Activated CD8-positive, alpha-beta T cell treated with anti-CD3 and anti-CD28 coated beads, Interleukin-2, amount 10 ng/mL, durations not matched to agents 7 days and 5 days (primary cell): Measurements from ENCODE around the gene VSTM1. TPM values are rescaled to one million over a fixed set of nuclear protein-coding genes. Genes with fewer than 3 reads are reported as not detected.

ENCODE experiments used
- ATAC-seq: fragments of 150-1000 bp; cut with Tn5 transposase; one replicate; pipeline ENCODE4 v1.10.0; 2021; ENCODE audit warnings: moderate library complexity
- CTCF ChIA-PET: fragments of 350-600 bp; sonication (Branson Sonifier 250); formaldehyde crosslinking; loops from one replicate; lab custom pipeline; 2021; ENCODE audit warnings: antibody characterized with exemption; lab: Charles Lee
- POLR2A ChIA-PET: fragments of 350-600 bp; sonication (Branson Sonifier 250); formaldehyde crosslinking; loops from one replicate; lab custom pipeline; 2021; ENCODE audit warnings: antibody characterized with exemption; lab: Charles Lee
- DNase-seq: peaks from one replicate; pipeline ENCODE4 v3.0.0-alpha.2; 2020
- H3K27ac Mint-ChIP-seq: one replicate; pipeline ENCODE4 v1.8.0; 2021; ENCODE audit warnings: mild to moderate bottlenecking, mixed read lengths
- H3K27me3 Mint-ChIP-seq: one replicate; pipeline ENCODE4 v1.8.0; 2021; ENCODE audit warnings: low read depth, mixed read lengths
- H3K36me3 Mint-ChIP-seq: one replicate; pipeline ENCODE4 v1.8.0; 2021; ENCODE audit warnings: low read depth, mixed read lengths
- H3K4me1 Mint-ChIP-seq: one replicate; pipeline ENCODE4 v1.8.0; 2021; ENCODE audit warnings: low read depth, mixed read lengths
- H3K4me3 Mint-ChIP-seq: one replicate; pipeline ENCODE4 v1.8.0; 2021; ENCODE audit warnings: mild to moderate bottlenecking, mixed read lengths
- H3K9me3 Mint-ChIP-seq: one replicate; pipeline ENCODE4 v1.8.0; 2022; ENCODE audit warnings: mixed read lengths; ENCODE audit not compliant: insufficient read depth
- total RNA-seq, 2 experiments: library from RNA; stranded (reverse); gene quantifications; one replicate each; pipeline ENCODE4 v1.2.3, GENCODE V29; 2021

The VSTM1 gene
- total RNA-seq, 2 experiments from 2014 or later = not detected

DNA sequence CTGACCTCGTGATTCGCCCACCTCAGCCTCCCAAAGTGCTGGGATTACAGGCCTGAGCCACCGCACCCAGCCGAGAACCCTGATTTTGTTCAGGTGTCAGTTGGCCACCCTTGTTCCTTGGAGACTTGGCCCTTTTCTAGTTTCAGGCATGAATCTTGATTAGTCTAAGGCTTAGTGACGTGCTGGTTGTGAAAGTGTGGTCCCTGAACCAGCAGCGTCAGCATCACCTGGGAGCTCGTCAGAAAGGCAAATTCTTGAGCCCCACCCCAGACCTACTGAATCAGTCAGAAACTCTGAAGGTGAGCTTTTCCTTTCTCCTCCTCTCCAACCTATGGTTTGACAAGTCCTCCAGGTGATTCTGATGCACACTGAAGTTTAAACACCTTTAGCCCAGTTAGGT, 37.0 kb downstream of the VSTM1 start:
- H3K36me3 Mint-ChIP-seq = no peaks in the 10 kb centered on the region
- CTCF ChIA-PET = no interaction called here
- peaks cover 7% of the 10 kb centered on the region for H3K4me1 Mint-ChIP-seq
- peaks cover 14% of the 10 kb centered on the region for H3K27me3 Mint-ChIP-seq
- DNase-seq (no peak), ATAC-seq (no peak)
- H3K27ac Mint-ChIP-seq = no peak overlapping the region
- POLR2A ChIA-PET = no interaction called here
- H3K9me3 Mint-ChIP-seq = no peaks in the 10 kb centered on the region
- no peak overlapping the region for H3K4me3 Mint-ChIP-seq

DNA sequence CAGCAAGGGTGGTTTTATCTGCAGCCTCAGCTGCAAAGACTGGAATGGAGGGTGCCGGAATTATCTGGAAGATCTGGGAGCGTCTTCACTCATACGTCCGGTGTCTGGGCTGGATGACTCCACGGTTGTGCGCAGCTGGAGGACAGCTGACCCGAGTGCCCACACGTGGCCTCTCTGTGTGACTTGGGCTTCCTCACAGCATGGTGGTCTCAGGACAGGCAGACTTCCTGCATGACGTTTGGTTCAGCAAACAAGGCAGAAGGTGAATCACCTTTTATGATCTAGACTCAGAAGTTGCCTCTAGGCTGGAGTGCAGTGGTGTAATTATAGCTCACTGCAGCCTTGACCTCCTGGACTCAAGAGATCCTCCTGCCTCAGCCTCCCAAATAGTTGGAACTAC, 39.0 kb downstream of the VSTM1 start:
- DNase-seq (no peak), ATAC-seq (no peak)
- POLR2A ChIA-PET = no interaction called here
- H3K36me3 Mint-ChIP-seq = no peaks in the 10 kb centered on the region
- H3K4me1 Mint-ChIP-seq = peaks cover 13% of the 10 kb centered on the region
- CTCF ChIA-PET = interaction anchor here (0.9 to 3.5 kb wide), 11 partner anchors 16 to 241 kb away, joined by 3 to 29 read pairs (median 4); no protein-coding TSS in a partner anchor
- H3K9me3 Mint-ChIP-seq = no peaks in the 10 kb centered on the region
- H3K4me3 Mint-ChIP-seq = no peak overlapping the region
- peaks cover 14% of the 10 kb centered on the region for H3K27me3 Mint-ChIP-seq
- no peak overlapping the region for H3K27ac Mint-ChIP-seq

DNA sequence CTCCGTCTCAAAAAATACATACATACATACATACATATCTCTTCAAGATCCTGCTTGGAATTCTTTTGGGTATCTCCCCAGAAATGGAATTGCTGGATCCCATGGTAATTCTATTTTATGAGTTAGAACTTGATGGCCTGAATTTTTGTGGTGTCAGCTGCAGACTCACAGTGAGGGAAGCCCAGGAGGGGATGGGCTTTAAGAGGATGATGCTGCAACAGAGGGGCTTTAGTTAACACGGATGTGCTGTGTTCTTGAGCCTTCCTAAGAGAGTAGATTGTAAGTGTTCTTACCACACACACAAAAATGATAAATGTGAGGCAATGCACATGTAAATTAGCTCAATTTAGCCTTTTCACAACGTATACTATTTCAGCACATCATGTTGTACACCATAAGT, 40.5 kb downstream of the VSTM1 start:
- ChIA-PET POLR2A (interaction anchor here (1.3 kb wide), 1 partner anchor 180 kb away, joined by 3 read pairs; no protein-coding TSS in a partner anchor), CTCF (interaction anchor here (1.1 to 3.5 kb wide), 15 partner anchors 10 to 251 kb away, joined by 3 to 29 read pairs (median 4); partner anchors contain the start of gene MBOAT7)
- ATAC-seq = no peak
- Mint-ChIP-seq H3K4me3 (no peak overlapping the region), H3K4me1 (peaks cover 13% of the 10 kb centered on the region), H3K9me3 (no peaks in the 10 kb centered on the region), H3K27ac (no peak overlapping the region), H3K27me3 (peaks cover 10% of the 10 kb centered on the region), H3K36me3 (no peaks in the 10 kb centered on the region)
- DNase-seq = no peak

DNA sequence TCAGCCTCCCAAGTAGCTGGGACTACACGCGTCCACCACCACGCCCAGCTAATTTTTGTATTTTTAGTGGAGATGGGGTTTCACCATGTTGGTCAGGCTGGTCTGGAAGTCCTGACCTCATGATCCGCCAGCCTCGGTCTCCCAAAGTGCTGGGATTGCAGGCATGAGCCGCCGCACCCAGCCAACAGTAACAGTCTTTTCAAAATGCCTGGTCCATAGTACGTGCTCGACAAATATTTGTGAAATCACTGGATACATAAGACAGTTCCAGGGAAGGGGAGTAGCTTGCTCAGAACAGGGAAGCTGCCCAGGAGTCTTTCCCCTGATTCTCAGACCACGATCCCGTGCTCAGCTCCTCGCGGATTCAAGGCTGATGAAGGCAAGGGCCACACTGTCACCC, 41.8 kb downstream of the VSTM1 start:
- ChIA-PET CTCF (interaction anchor here (1.3 to 3.5 kb wide), 3 partner anchors 8 to 229 kb away, joined by 5 to 29 read pairs (median 6); no protein-coding TSS in a partner anchor), POLR2A (no interaction called here)
- ATAC-seq (no peak), DNase-seq (no peak)
- Mint-ChIP-seq H3K27ac (no peak overlapping the region), H3K4me3 (no peak overlapping the region), H3K27me3 (peaks cover 10% of the 10 kb centered on the region), H3K4me1 (peaks cover 13% of the 10 kb centered on the region), H3K36me3 (no peaks in the 10 kb centered on the region), H3K9me3 (no peaks in the 10 kb centered on the region)

DNA sequence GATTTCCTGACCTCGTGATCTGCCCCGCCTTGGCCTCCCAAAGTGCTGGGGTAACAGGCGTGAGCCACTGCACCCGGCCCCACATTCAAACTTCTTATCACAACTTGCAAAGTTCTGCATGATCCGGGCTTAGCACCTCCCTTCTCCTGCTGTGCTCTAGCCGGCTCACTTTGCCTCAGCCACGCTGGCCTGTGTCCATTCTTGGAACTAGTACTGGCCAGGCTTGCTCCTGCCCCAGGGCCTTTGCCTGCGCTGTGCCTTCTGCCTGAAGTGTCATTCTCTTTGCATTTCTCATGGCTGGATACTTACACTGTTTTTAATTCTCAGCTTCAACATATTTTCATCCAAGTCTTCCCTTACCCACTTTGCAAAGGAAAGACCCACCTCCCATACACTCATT, 42.3 kb downstream of the VSTM1 start:
- ChIA-PET CTCF (interaction anchor here (1.1 to 1.5 kb wide), 2 partner anchors 9 to 10 kb away, joined by 5 to 6 read pairs; no protein-coding TSS in a partner anchor), POLR2A (interaction anchor here (0.6 kb wide), 1 partner anchor 1746 kb away, joined by 3 read pairs; no protein-coding TSS in a partner anchor)
- Mint-ChIP-seq H3K9me3 (no peaks in the 10 kb centered on the region), H3K27me3 (peaks cover 10% of the 10 kb centered on the region), H3K27ac (no peak overlapping the region), H3K4me1 (peaks cover 13% of the 10 kb centered on the region), H3K4me3 (no peak overlapping the region), H3K36me3 (no peaks in the 10 kb centered on the region)
- no peak for DNase-seq
- no peak for ATAC-seq

DNA sequence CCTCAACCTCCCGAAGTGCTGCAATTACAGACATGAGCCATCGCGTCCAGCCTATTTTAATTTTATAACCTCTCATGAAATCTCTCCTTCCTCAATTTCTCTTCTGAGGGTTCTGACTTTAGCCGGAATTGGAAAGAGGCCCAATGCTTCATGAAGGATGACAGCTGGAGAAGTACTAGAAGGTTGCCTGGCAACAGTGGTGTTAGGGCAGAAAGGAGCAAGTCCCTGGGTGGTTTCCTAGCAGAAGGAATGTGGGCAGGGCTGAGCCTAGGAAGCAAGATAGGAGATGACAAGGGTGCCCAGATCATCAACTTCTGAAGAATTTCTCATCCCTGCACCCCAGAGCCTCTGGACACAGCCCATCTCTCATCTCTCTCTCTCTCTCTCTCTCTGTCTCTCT, 46.4 kb downstream of the VSTM1 start:
- DNase-seq (no peak), ATAC-seq (no peak)
- no peaks in the 10 kb centered on the region for H3K9me3 Mint-ChIP-seq
- H3K36me3 Mint-ChIP-seq = no peaks in the 10 kb centered on the region
- H3K4me3 Mint-ChIP-seq = no peak overlapping the region
- POLR2A ChIA-PET = no interaction called here
- peaks cover 4% of the 10 kb centered on the region for H3K27me3 Mint-ChIP-seq
- CTCF ChIA-PET = interaction anchor here (0.8 kb wide), 1 partner anchor 165 kb away, joined by 3 read pairs; no protein-coding TSS in a partner anchor
- H3K4me1 Mint-ChIP-seq = peaks cover 6% of the 10 kb centered on the region
- H3K27ac Mint-ChIP-seq = no peak overlapping the region

DNA sequence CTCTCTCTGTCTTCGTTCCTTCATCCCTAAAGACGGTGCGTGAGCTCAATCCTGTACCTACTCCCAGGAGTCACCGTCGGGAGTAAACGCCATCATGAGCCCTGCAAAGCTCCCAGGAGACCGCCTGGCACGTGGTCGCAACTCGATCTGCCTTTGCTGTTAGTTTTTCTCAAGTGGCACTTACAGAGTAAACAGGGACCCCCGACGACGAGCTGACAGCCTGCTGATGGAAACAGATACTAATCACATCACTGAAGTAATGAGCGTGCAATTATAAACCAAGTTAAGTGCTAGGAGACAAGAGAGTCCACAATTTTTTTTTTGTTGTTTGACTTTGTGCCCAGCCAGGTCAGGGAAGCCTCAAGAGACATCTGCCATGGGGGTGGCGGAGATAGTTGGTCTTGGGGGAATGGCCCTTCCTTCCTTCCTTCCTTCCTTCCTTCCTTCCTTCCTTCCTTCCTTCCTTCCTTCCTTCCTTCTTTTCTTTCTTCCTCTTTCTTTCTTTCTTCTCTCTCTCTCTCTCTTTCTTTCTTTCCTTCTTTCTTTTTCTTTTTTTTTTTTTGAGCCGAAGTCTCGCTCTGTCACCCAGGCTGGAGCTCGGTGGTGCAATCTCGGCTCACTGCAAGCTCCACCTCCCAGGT, 48.7 kb downstream of the VSTM1 start:
- Mint-ChIP-seq H3K4me1 (peaks cover 2% of the 10 kb centered on the region), H3K9me3 (no peaks in the 10 kb centered on the region), H3K36me3 (no peaks in the 10 kb centered on the region), H3K27me3 (peaks cover 2% of the 10 kb centered on the region), H3K4me3 (no peak overlapping the region), H3K27ac (no peak overlapping the region)
- DNase-seq (no peak), ATAC-seq (no peak)
- ChIA-PET POLR2A (no interaction called here), CTCF (interaction anchor here (0.9 kb wide), 1 partner anchor 21 kb away, joined by 3 read pairs; no protein-coding TSS in a partner anchor)

DNA sequence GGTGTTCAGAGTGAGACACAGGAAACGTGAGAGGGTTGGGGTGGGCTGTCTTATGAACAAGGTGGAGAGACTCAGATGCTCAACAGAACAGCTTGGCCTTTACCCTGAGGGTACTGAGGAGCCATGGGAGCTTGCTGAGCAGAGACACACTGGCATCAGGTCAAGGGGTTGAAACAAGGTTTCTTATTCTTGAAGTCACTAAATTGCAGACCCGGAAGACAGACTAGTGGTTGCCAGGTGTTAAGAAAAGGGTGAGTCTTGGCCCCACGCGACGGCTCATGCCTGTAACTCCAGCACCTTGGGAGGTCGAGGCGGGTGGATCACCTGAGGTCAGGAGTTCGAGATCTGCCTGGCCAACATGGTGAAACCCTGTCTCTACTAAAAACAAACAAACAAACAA, 49.8 kb downstream of the VSTM1 start:
- ChIA-PET CTCF (no interaction called here), POLR2A (no interaction called here)
- H3K4me1 Mint-ChIP-seq = no peaks in the 10 kb centered on the region
- H3K36me3 Mint-ChIP-seq = no peaks in the 10 kb centered on the region
- no peak overlapping the region for H3K4me3 Mint-ChIP-seq
- no peaks in the 10 kb centered on the region for H3K9me3 Mint-ChIP-seq
- H3K27me3 Mint-ChIP-seq = peaks cover 2% of the 10 kb centered on the region
- no peak overlapping the region for H3K27ac Mint-ChIP-seq
- DNase-seq = no peak
- ATAC-seq = no peak

- Mint-ChIP-seq H3K27ac (no peak overlapping the region), H3K36me3 (no peaks in the 10 kb centered on the region), H3K4me1 (no peaks in the 10 kb centered on the region), H3K4me3 (no peak overlapping the region), H3K27me3 (peaks cover 5% of the 10 kb centered on the region), H3K9me3 (no peaks in the 10 kb centered on the region)
- DNase-seq (no peak), ATAC-seq (no peak)
- ChIA-PET POLR2A (no interaction called here), CTCF (no interaction called here)
Observed at GRCh38 chr19:54011507-54012211, 52.0 kb downstream of the VSTM1 start.

DNA sequence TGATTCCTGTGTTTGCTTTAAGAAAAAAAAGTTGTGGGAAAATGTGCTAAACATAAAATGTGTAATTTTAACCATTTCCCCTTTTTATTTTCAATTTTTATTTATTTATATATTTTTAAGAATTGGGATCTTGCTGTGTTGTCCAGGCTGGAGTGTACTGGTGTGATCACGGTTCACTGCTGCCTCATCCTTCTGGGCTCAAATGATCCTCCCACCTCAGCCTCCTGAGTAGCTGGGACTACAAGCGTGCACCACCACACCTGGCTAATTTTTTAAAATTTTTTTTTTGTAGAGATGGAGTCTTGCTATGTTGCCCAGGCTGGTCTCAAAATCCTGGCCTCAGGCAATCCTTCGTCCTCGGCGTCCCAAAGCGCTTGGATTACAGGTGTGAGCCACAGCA, 53.2 kb downstream of the VSTM1 start:
- Mint-ChIP-seq H3K27me3 (peaks cover 5% of the 10 kb centered on the region), H3K36me3 (no peaks in the 10 kb centered on the region), H3K4me1 (no peaks in the 10 kb centered on the region), H3K9me3 (no peaks in the 10 kb centered on the region), H3K4me3 (no peak overlapping the region), H3K27ac (no peak overlapping the region)
- DNase-seq (no peak), ATAC-seq (no peak)
- CTCF ChIA-PET = no interaction called here
- POLR2A ChIA-PET = no interaction called here

GRCh38 chr19:54009440-54009839, 54.3 kb downstream of the VSTM1 start:
- no peak overlapping the region for H3K4me3 Mint-ChIP-seq
- POLR2A ChIA-PET = no interaction called here
- no peaks in the 10 kb centered on the region for H3K4me1 Mint-ChIP-seq
- DNase-seq (no peak), ATAC-seq (no peak)
- H3K27me3 Mint-ChIP-seq = peaks cover 5% of the 10 kb centered on the region
- no peak overlapping the region for H3K27ac Mint-ChIP-seq
- H3K36me3 Mint-ChIP-seq = no peaks in the 10 kb centered on the region
- no peaks in the 10 kb centered on the region for H3K9me3 Mint-ChIP-seq
- CTCF ChIA-PET = no interaction called here
